Stimulated activated naive CD4-positive, alpha-beta T cell treated with Interleukin-2 at 50 U/mL for 16 hours (primary cell): ENCODE data around the gene IL1R2.

Experiments used
- DNase-seq: peaks from one replicate; lab custom pipeline; 2025; lab: John Stamatoyannopoulos, UW

Gene IL1R2

DNA sequence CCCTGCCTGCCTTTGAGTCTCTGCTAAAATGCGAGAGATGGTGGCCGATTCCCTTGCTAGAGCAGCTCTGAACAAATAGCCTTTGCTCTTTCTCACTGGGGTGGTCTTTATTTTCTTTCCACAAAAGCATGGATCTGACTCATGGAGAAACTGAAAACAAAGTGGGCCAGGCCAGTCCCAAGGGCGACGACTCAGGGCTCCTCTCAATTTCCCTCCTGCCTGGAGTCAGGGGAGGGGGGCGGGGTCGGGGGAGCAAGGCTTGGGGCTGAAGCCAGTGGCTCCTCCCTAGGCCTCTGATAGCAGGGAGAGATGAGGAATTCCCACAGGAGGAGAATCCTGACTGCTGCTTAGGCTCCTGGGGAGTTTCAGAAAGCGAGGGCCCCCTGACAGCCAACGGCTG is 17.1 kb upstream of the IL1R2 start:
- DNase-seq = no peak

DNA sequence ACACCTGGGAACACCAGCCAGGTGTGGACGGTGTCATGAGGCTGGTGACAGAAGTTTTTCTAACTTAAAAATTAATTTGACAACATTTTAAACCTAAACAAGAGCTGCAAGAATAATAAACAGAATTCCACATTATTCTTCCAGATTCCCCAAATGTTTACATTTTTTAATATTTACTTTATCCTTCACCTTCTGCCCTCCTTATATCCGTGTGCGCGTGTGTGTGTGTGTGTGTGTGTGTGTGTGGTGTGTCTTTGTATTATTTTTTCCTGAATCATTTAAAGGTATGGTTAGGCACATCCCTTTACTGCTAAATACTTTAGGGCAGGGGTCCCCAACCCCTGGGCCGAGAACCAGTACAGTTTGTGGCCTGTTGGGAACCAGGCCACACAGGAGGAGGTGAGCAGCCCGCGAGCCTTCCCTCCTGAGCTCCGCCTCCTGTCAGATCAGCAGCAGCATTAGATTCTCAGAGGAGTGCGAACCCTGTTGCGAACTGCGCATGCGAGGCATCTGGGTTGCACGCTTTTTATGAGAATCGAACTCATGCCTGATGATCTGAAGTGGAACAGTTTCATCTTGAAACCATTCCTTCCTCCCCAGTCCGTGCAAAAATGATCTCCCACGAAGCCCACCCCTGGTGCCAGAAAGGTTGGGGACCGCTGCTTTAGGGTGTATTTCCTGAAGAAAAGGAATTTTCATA is 16.4 kb upstream of the IL1R2 start:
- DNase-seq = no peak

DNA sequence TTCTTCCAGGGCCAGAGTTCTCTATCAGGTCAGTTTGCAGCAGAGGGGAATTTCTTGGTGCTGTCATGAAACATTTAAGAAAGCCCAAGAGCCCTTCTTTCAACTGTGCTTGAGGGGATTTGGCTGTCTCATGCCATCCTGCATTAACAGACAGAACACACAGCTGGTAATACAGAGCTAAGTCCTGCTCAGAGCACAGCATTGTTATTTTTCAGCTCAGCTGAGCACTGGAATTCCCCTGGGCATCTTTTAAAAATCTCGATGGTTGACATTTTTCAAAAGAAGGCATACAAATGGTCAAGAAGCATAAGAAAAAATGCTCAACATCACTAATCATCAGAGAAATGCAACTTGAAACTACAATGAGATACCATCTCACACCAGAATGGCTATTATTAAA is 14.9 kb upstream of the IL1R2 start:
- DNase-seq = no peak

DNA sequence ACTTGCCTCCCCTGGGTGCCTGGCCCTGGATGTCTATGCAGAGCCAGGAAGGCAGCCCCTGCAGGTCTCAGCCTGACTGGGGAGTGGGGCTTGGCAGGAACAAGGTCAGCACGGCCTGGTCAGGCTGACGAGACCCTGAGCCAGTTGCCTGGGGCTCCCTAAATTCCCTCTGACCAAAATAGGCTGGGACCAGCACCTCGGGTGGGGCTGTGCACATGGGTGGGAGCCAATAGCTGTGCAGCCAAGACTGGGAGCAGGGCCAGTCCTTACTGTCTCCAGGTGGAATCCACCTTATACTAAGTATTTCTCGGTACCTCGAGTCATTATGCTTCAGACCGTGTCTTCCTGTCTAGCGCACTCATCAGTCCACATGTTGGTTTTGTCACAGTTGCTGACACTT is 11.4 kb upstream of the IL1R2 start:
- DNase-seq = no peak

DNA sequence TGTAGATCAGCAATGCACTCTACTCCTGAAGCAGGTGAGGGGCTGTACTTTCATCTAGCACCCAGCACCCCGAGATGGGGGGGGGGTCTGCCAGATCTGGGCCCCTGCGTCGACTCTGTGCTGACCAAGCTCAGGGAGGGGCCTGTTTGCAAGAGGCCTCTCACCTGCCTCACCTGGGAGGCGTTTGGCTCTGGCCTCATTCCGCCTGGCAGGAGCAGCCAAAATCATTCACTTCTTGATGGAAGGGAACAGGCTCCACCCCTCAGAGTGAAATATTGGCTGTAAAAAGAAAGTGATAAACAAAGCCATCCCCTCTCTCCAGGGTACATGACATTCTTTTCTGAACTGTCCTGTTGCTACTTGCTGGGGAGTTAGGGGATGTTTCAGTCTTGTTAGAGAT is 10.7 kb upstream of the IL1R2 start:
- no peak for DNase-seq

DNA sequence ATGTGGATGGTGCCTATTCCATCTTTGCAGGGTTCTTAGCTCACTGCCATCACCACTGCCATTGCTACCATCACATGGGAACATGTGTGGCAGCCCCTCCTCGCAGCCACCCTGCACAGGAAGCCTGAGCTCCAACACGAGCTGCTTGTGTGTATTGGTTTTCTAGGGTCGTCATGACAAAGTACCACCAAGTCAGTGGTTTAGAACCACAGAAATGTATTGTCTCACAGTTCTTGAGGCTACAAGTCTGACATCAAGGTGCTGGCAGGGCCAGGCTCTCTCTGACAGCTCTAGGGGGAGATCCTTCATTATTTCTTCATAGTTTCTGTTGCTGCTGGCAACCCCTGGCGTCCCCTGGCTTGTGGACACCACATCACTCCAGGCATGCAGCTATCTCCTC is 10.3 kb upstream of the IL1R2 start:
- DNase-seq = no peak

DNA sequence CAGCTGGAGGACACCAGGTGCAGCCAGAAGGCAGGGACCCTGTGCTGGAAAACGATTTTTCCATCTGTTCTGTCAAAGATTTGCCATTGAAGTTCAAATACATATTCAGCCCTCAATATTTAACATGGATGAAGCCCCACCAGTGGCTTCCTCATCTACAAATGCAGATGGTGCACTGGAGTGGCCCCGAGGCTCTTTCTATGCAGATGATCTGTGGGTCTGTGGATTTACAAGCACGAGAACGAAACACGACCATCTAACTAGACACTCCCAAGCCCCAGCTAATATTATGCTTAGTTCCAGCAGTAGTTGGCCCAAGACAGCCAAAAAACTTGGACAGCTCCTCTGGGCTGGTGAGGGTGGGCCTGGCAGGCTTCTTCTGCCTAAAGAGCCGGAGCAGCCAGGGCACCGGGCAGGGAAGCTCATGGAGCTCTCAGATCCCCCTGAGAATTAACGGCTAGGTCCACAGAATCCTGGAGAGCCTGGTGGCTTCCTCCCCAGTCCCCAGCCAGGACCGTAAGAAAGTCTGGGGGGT is 9.2 kb upstream of the IL1R2 start:
- no peak for DNase-seq

DNA sequence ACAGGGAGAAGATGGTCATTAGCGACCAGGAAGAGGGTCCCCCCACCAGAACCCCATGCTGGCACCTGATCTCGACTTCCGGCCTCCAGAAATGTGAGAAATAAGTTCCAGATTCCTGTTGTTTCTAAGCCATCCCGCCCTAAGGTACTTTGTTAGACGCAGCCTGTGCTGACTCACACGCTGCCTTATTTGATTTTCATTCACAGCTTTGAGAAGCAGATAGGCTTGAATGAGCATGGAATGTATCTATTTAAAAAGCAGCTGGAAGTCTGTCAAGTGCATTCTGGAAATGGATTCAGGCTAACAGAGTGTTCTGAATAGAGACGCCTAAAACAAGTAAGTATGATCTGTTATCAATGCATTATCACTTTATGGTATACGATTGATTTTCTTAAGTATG is 8.3 kb upstream of the IL1R2 start:
- DNase-seq = no peak

DNA sequence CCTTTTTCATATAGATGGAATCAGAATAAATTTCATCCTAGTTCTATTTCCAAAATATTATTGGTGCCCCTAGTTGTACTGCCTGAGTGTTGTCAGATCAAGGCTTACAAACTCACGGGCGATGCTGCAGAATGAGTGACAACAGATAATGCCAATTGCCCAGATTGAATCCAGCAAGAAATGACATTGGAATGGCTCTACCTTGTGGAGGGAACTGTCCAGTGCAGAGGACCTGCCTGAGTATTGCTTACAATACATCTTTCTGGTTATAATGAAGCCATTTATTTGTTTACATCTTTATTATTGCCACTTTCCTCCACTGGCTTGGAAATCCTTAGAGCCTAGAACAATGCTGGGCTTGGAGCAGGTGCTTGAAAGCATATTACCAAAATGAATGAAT is 7.8 kb upstream of the IL1R2 start:
- DNase-seq = no peak

DNA sequence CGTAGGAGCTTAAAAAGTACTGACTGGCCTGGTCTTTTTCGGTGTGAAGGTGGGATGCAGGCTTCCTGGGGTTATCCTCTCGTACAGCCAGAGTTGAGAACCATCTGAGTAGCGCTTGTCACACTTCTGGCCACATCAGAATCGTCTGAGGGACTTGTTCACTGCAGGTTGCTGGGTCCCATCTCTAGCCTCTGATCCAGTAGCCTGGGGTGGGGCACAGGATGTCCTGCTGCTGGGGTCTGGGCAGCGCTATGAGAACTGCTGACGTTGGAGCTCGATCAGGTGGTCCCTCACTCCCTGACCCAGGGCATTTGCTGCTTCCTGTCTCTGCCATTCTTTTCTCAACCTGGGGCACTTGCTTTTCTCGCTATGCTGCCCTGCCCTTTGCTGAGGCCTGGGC is 7.1 kb upstream of the IL1R2 start:
- DNase-seq = no peak

DNA sequence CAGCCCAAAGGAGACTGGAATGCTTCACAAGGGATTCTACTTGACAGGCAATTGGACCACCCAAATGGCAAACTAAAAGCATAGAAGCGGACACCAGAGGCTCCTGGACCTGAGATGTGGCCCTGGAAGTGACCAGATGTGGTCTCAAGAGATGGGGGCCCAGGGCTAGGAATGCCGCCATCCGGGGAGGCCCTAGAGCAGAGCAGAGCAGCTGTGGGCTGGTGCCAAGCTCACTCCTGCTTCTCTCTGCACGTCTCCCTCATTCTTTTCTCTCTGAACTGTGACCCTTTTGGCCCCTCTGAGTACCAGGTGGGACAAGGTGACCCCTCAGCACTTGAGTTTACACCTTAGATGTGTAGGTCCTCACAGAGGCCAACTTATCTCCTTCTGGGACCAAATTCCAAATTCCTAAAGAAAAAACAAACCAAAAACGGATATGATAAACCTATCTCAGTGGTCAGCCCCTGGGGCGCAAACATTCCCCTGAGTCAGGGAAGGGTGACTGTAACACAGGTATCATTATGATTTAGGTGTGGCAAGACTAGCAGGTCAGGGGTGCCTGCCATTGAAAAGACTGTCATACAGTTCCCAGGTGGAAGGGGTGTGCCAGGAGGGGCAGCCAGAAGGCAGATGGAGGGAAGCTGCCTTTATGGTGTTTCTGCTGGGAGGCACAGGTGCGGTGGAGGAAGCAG is 6.5 kb upstream of the IL1R2 start:
- no peak for DNase-seq

DNA sequence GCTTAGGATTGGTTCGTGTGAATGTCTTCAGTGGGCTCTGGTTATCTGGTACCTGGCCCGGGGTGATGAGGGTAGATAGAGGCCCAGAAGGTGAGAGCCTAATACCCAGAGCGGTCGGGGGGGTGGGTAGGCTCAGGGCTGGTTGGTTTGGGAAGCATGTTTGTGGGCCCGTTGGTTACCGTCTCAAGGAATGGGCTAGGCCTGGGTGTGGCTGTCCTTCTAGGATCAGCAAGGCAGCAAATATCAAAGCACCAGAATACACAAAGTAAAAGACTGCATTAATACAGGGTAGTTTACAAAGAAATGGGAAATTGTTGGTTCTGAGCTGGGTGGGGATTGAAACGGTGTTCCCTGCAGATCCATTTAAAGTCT is 6.0 kb upstream of the IL1R2 start:
- no peak for DNase-seq

DNA sequence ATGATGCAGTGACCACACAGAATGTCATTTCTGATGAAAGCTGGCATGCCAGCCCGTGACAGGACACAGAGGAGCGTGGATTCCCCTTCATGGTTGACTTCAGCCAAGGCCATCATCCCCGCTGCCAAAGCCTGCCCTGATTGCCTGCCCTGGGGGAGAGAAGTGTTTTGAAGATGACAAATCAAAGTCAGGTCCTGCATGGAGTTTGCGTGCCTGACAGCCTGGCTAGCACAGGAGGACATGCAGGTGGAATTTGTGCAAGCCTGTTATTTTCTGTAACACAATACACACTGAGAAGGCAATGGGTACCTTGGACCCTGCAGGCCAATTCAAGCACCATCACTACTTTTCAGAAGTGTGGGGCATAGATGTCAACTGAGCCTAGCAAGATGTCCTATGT is 5.4 kb upstream of the IL1R2 start:
- DNase-seq = no peak

DNA sequence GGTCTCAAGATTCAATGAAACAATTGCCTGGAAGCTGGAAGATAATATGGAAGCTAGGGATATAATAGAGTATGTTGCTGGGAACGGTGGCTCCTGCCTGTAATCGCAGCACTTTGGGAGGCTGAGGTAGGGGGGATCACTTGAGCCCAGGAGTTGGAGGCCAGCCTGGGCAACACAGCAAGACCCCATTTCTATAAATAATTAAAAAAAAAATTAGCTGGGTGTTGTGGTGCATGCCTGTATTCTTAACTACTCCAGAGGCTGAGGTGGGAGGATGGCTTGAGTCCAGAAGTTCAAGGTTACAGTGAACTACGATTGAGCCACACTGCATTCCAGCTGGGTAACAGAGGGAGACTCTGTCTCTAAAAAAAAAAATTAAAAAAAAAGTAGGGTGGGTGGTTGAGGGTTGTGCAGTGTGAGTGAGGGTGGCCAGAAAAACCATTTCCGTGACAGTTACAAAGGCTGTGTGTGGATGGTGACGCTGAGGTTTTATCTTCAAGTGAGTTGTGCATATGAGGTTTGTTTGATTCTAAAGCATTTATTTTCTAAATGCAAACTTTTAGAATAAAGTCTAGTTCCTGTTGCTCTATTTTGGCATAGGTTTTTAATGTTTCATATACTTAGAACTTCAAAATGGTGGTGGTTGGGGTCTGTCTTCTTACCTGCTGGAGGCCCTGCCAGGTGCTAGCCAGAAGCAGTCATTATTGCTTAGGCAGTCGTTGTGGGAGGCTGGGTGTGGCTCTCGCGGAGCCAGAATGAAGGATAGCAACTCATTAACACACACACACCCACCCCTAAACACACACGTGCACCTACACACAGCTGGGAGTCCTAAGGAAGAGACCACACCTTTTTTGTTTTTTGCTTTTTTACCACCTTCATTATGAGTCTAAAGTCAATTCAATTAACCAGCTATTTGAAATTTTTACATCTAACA is 4.7 kb upstream of the IL1R2 start:
- no peak for DNase-seq

DNA sequence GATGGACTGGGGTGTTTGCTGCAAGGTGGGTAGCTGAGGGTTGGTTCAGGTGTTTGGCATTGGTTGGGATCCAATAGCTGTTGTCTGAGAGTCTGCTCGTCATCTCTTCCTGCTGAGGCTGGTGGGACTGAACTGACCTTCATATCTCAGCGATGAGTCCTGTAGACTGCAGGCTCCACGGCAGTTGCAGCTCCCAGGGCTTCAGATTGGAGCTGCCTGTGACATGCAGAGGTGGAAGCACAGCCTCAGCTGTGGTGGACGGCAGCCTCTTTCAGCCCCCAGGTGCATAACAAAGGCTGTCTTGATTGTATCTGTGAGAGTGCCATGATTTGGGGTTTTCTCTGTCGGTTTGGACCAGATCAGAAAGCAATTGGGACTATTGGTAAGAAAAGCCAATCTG is 3.9 kb upstream of the IL1R2 start:
- DNase-seq = no peak

DNA sequence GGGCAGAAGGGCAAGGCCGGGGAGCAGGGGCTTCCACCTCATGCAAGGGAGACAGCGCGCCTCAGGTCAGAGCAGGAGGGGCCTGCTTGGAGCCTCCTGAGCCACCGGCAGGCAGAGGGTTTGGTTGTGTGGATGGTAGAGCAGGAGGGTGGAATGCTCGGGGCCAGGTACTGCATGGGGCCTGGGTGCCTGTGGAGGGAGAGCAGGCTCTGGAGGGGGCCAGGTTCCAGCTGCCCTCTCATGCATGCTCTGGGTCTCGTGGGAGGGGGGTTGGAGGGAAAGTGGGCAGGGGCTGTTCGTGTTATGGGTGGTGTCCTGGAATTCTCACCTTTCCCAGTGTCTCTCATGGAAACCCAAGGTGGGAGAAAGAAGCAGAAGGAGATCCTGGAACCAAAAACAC is 3.2 kb upstream of the IL1R2 start:
- DNase-seq = no peak

DNA sequence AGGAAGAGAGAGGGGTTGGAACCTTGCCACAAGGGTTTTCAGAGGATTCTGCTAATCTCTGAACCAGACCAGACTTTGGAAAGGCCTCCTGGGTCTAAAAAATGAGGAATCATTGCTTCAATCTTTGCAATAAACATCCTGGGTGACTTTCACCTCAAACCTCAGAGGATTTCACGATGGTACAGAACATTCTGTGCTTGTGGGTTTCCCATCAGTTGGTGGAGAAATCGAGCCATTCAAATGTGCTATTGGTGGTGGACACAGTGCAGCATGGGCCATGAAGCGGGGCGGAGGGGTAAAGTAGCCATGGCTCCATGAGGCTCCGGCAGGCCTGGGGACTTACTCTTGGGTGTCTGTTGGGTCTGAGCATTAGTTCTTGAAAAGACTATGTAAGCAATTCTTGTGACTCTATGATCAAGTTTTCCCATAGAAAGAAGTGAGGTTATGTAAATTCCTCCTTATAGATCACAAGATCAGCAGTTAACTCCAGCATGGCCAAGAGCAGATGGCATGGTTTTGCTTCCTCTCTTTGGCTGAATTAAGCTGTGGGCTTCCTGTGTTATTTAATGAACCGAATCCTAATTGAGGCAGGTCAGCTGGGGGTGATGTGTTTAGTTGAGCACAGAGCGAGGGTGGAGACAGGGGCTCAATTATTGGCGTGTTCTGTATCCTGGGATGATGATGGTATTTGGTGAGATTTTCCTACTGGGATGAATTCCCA is 1.9 kb upstream of the IL1R2 start:
- DNase-seq = no peak

DNA sequence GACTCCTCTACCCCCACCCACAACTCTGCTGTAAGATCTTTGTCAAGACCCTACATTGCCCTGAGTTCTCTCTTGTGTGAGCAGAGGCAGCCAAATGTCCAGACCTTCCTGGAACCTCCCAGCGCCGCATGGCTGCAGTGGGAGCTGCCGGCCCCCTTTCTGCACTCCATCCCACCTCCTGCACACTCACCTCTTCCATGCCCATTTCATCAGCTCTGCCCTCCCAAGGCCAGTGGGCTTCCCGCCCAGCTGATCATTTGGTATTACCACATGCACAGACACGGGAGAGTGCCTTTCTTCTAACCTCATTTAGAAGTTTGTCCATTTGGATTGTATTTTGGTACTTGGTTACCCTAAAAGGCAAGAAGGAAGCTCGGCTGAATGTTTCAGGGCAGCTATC is 2.0 kb downstream of the IL1R2 start:
- no peak for DNase-seq

DNA sequence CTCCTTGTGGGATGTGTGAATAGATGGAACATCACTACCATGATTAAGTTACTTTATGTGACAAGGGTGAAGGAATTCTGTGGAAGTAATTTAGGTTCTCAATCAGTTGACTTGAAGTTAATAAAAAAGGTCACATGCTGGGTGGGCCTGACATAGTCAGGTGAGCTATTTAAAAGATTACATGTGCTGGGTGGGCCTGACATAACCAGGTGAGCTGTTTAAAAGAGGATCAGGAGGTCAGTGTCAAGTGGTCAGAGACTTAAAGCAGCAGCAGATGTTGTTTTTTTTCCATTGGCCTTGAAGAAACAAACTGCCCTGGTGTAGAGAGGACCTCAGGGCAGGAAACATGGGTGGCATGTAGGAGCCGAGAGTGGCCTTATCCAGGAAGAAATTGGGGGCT is 3.3 kb downstream of the IL1R2 start:
- no peak for DNase-seq

DNA sequence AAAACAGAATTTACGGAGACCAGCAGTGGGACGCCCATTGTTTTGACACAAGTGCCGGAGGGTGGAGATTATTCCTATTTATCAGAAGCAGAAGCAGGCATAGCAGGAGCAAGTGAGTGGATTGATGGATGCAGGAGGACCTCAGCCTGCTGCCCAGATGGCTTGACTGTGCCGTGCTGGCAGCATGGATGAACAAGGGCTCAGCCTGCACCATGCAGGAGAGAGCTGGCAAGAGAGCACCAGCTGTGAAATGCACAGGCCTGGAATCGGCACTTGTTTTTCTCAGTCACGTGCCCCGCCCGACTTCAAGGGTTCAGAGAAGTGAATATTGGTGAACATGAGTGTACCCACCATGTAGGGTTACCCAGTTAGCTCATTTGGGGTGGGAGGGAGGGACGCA is 4.0 kb downstream of the IL1R2 start:
- no peak for DNase-seq

DNA sequence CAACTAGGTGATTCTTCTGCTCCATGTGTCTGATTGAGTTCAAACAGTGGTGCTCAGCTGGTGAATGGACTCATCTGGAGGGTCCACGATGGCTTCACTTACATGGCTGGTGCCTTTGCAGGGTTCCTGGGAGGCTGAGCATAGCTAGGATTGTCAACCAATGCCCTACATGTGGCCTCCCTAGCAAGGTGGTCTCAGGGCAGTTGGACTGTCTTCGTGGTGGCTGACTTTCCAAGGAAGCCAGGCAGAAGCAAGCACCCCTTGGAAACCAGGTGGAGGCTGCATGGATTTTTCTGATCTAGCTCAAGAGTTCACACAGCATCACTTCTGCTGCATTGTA is 6.8 kb downstream of the IL1R2 start:
- DNase-seq = no peak
